Endothelial cell of umbilical vein (primary cell): ENCODE measurements around the gene ATXN1. TPM values are rescaled to one million over a fixed set of nuclear protein-coding genes. Genes with fewer than 3 reads are reported as not detected.

Source experiments
- BruUV-seq: library from RNA; stranded (reverse); fragments of 400-500 nt; replicated peaks from 2 replicates; lab custom pipeline; 2021; lab: Mats Ljungman, UMichigan
- CTCF ChIA-PET: fragments of 300-600, 350-600 bp; sonication (Branson Sonifier 250); formaldehyde crosslinking; loops from one replicate; lab custom pipeline; 2021; ENCODE audit warnings: antibody characterized with exemption, inconsistent platforms; lab: Charles Lee
- POLR2A ChIA-PET: fragments of 300-600, 350-600 bp; sonication (Branson Sonifier 250); formaldehyde crosslinking; loops from one replicate; lab custom pipeline; 2021; ENCODE audit warnings: antibody characterized with exemption, inconsistent platforms; lab: Charles Lee
- DNase-seq: peaks from one replicate; pipeline ENCODE4 v3.0.0-alpha.2; 2011; ENCODE audit warnings: low read depth, low spot score
- FAIRE-seq: peaks from 2 replicates; lab custom pipeline; 2011; peaks lifted over from hg19 to GRCh38; lab: Jason Lieb, UNC
- H2AFZ ChIP-seq: 2 replicates; pipeline ENCODE4 v1.6.0; 2012; ENCODE audit warnings: low read depth, low read length, control low read depth, inconsistent platforms
- H3K27ac ChIP-seq: 2 replicates; pipeline ENCODE4 v1.5.1; 2011; ENCODE audit warnings: low read depth, mild to moderate bottlenecking, control low read depth, low read length, moderate library complexity; ENCODE audit not compliant: insufficient read depth
- H3K27me3 ChIP-seq, 2 experiments: 2 replicates each; pipeline versions ENCODE4 v1.6.0 to v1.6.1; 2011; ENCODE audit warnings: low read length in 2 of 2, mixed read lengths in 1 of 2; ENCODE audit not compliant: control insufficient read depth in 2 of 2, insufficient read depth in 2 of 2
- H3K36me3 ChIP-seq, 2 experiments: 2 replicates in 1 of 2; 3 replicates in 1 of 2; pipeline ENCODE4 v1.5.1; 2011; ENCODE audit warnings: low read length in 2 of 2, mild to moderate bottlenecking in 1 of 2, moderate library complexity in 1 of 2; ENCODE audit not compliant: control insufficient read depth in 2 of 2, insufficient read depth in 2 of 2; ENCODE audit errors: extremely low read depth in 1 of 2
- H3K4me1 ChIP-seq: 3 replicates; pipeline ENCODE4 v1.5.1; 2011; ENCODE audit warnings: mild to moderate bottlenecking, low read length; ENCODE audit not compliant: control insufficient read depth, insufficient read depth; ENCODE audit errors: extremely low read depth
- H3K4me2 ChIP-seq: 2 replicates; pipeline ENCODE4 v1.6.1; 2011; ENCODE audit warnings: low read length, control low read depth, mixed read lengths; ENCODE audit not compliant: insufficient read depth
- H3K4me3 ChIP-seq, 3 experiments: fragments of 200-600 bp in 1 of 3; sonication (generic), shearing (Covaris generic) in 1 of 3; replicated peaks in 1 of 3; 2 replicates each; pipeline ENCODE4 v1.5.1; 2011 to 2016; ENCODE audit warnings: control low read depth in 3 of 3, low read length in 3 of 3, mild to moderate bottlenecking in 2 of 3, inconsistent platforms in 1 of 3, low read depth in 1 of 3, moderate library complexity in 1 of 3; ENCODE audit not compliant: insufficient read depth in 1 of 3
- H3K79me2 ChIP-seq: 2 replicates; pipeline ENCODE4 v1.6.0; 2012; ENCODE audit warnings: low read length, inconsistent platforms; ENCODE audit not compliant: control insufficient read depth, insufficient read depth
- H3K9ac ChIP-seq: replicated peaks from 2 replicates; pipeline ENCODE3; 2011; ENCODE audit warnings: low read length, control low read depth; ENCODE audit not compliant: insufficient read depth; ENCODE audit errors: extremely low read depth
- H3K9me1 ChIP-seq: replicated peaks from 3 replicates; pipeline ENCODE4 v1.6.0; 2011; ENCODE audit warnings: mild to moderate bottlenecking, low read length; ENCODE audit not compliant: control insufficient read depth, insufficient read depth; ENCODE audit errors: extremely low read depth
- H3K9me3 ChIP-seq: replicated peaks from 2 replicates; pipeline ENCODE4 v1.5.1; 2012; ENCODE audit warnings: low read length, inconsistent platforms; ENCODE audit not compliant: control insufficient read depth, insufficient read depth
- H4K20me1 ChIP-seq: replicated peaks from 2 replicates; pipeline ENCODE3; 2011; ENCODE audit warnings: mild to moderate bottlenecking, low read length; ENCODE audit not compliant: control insufficient read depth, insufficient read depth; ENCODE audit errors: extremely low read depth
- CTCF ChIP-seq, 2 donors: IDR thresholded peaks; 1 replicate in 1 of 2; 2 replicates in 1 of 2; pipeline ENCODE4 v1.5.1; 2011; ENCODE audit warnings: low read length in 2 of 2, mild to moderate bottlenecking in 2 of 2, moderate library complexity in 2 of 2, control low read depth in 1 of 2, inconsistent platforms in 1 of 2, low read depth in 1 of 2; ENCODE audit not compliant: insufficient read depth in 1 of 2; ENCODE audit errors: extremely low read depth in 1 of 2
- EZH2 ChIP-seq: IDR thresholded peaks from 2 replicates; pipeline ENCODE4 v1.6.1; 2012; ENCODE audit warnings: borderline replicate concordance, low read depth, mild to moderate bottlenecking, moderate library complexity, low read length, inconsistent platforms; ENCODE audit not compliant: severe bottlenecking
- FOS ChIP-seq: IDR thresholded peaks from 2 replicates; pipeline ENCODE4 v1.6.1; 2011; ENCODE audit warnings: mild to moderate bottlenecking, low read length, moderate library complexity, borderline replicate concordance; ENCODE audit not compliant: insufficient read depth
- GATA2 ChIP-seq: IDR thresholded peaks from 2 replicates; pipeline ENCODE4 v1.7.0; 2011; ENCODE audit warnings: low read depth, mild to moderate bottlenecking, moderate library complexity, mixed read lengths, low read length; ENCODE audit not compliant: insufficient read length, insufficient read depth
- JUN ChIP-seq: IDR thresholded peaks from 2 replicates; pipeline ENCODE4 v1.6.1; 2011; ENCODE audit warnings: borderline replicate concordance, low read depth; ENCODE audit not compliant: insufficient read length, insufficient read depth
- MAX ChIP-seq: IDR thresholded peaks from 2 replicates; pipeline ENCODE4 v1.6.1; 2011; ENCODE audit not compliant: insufficient read depth, insufficient read length
- MYC ChIP-seq: IDR thresholded peaks from one replicate; pipeline ENCODE4 v1.6.1; 2011; ENCODE audit warnings: mild to moderate bottlenecking, low read depth, low read length
- POLR2A ChIP-seq: IDR thresholded peaks from 2 replicates; pipeline ENCODE4 v1.6.1; 2012; ENCODE audit warnings: low read depth, mild to moderate bottlenecking, control low read depth, low read length
- POLR2AphosphoS5 ChIP-seq: IDR thresholded peaks from 2 replicates; pipeline ENCODE4 v1.6.1; 2012; ENCODE audit warnings: low read depth, mild to moderate bottlenecking, control low read depth, low read length, moderate library complexity; ENCODE audit not compliant: insufficient read depth
- dilution Hi-C: fragments of 300-500 bp; cut with MboI; formaldehyde crosslinking; loops from one replicate; pipeline ENCODE4 v1.15.0; 2019; ENCODE audit warnings: low sequenced_read_pairs; ENCODE audit not compliant: extremely low pct_ligation_motif_present
- intact Hi-C: fragments of 100-400 bp; cut with micrococcal nuclease; formaldehyde crosslinking; loops from one replicate; pipeline ENCODE4 v1.10.0; 2022
- polyA plus RNA-seq, 4 experiments: library from polyadenylated mRNA; depleted of rRNA in 3 of 4; stranded (reverse) in 3 of 4; unstranded in 1 of 4; fragments of >200 nt; gene quantifications; 2 replicates each; pipeline versions ENCODE4 v1.2.1 to v1.2.3, GENCODE V29; 2011 to 2012; ENCODE audit warnings: missing spikeins in 1 of 4
- total RNA-seq: library from RNA; stranded (reverse); gene quantifications from 2 replicates; pipeline ENCODE4 v1.2.3, GENCODE V29; 2021

ATXN1 gene
- total and polyA plus RNA-seq, 2 donors (not counting 3 experiments of a cell fraction or from before 2014, with no cell fraction given), result 16.4 to 33.0 TPM

GRCh38 chr6:16712255-16712930 lies 48.9 kb downstream of the ATXN1 start:
- H3K9me1 ChIP-seq, result no peaks in the 10 kb centered on the region
- H3K79me2 ChIP-seq, result peaks cover 2% of the 10 kb centered on the region
- H3K36me3 ChIP-seq, result no peaks in the 10 kb centered on the region
- dilution Hi-C loops, result no loop called here
- peak overlapping the region; percentile 92 for H3K27ac ChIP-seq
- FAIRE-seq (no peak), DNase-seq (peak; percentile 62)
- POLR2A ChIA-PET, result interaction anchor here (1.4 to 1.6 kb wide), 2 partner anchors 11 to 13 kb away, joined by 4 to 10 read pairs; no protein-coding TSS in a partner anchor
- H3K27me3 ChIP-seq, result no peaks in the 10 kb centered on the region
- intact Hi-C loops, result loop anchor here (5.0 kb wide), 1 partner anchor 200 kb away; no protein-coding TSS in a partner anchor
- peak overlapping the region; percentile 5 for H2AFZ ChIP-seq
- peaks cover 30% of the 10 kb centered on the region for H3K4me1 ChIP-seq
- TSS peak; percentile 81 for BruUV-seq
- H3K9me3 ChIP-seq, result no peaks in the 10 kb centered on the region
- no peaks in the 10 kb centered on the region for H4K20me1 ChIP-seq
- H3K4me3 ChIP-seq, result peak overlapping the region in 2 of 3 experiments; percentile 8 to 29
- no peak for TF ChIP-seq EZH2
- TF ChIP-seq JUN, result no peak
- no peak for TF ChIP-seq MYC
- no peak for TF ChIP-seq POLR2A
- TF ChIP-seq FOS, result no peak
- TF ChIP-seq CTCF (IDR thresholded peaks at IDR 0.05; ENCODE audit: extremely low read depth in 1 of 2, insufficient read depth in 1 of 2, low read depth in 1 of 2, low read length in 2 of 2), result no peak
- no peak for TF ChIP-seq MAX
- no peak for TF ChIP-seq POLR2AphosphoS5
- no peak for TF ChIP-seq GATA2
- H3K4me2 ChIP-seq, result peak overlapping the region; percentile 76
- CTCF ChIA-PET, result interaction anchor here (0.7 to 2.6 kb wide), 21 partner anchors 11 to 374 kb away, joined by 3 to 36 read pairs (median 4); partner anchors contain the start of gene ATXN1
- H3K9ac ChIP-seq, result peak overlapping the region; percentile 87
